Measurements from ENCODE around the gene TNFRSF6B. TPM values are rescaled to one million over a fixed set of nuclear protein-coding genes. Genes with fewer than 3 reads are reported as not detected.

The TNFRSF6B gene
- total and polyA plus RNA-seq, 2 donors (not counting 3 experiments of a cell fraction or from before 2014, with no cell fraction given) = 0.69 to 11.3 TPM

DNA sequence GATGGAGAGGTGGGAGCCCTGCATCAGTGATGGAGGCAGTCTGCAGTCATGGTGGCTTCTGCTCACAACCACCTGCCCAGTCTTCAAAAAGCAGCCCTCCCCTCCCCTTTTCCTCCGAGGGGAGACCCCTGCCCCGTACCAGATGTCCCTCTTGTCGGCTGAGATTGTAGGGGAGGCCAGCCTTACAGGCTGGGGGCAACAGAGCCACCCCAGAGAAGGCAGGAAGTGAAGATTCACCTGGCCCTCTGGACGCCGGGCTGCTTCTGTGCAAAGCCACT is 4.5 kb downstream of the TNFRSF6B start:
- peaks cover 34% of the 10 kb centered on the region for H3K4me1 ChIP-seq (ENCODE audit: control insufficient read depth, extremely low read depth, insufficient read depth, low read length)
- no TSS peak for BruUV-seq (replicated peaks)
- no peak overlapping the region for H3K9ac ChIP-seq (replicated peaks; ENCODE audit: extremely low read depth, insufficient read depth, low read length)
- no peak overlapping the region for H2AFZ ChIP-seq (ENCODE audit: low read depth, low read length)
- intact Hi-C loops (cut with micrococcal nuclease) (no loop called here), dilution Hi-C loops (cut with MboI; ENCODE audit: extremely low pct_ligation_motif_present, low sequenced_read_pairs) (no loop called here)
- H3K36me3 ChIP-seq (ENCODE audit: control insufficient read depth in 2 of 2, extremely low read depth in 1 of 2, insufficient read depth in 2 of 2, low read length in 2 of 2) = peaks cover 4 to 12% of the 10 kb centered on the region in 2 experiments
- TF ChIP-seq FOS (IDR thresholded peaks at IDR 0.05; ENCODE audit: borderline replicate concordance, insufficient read depth, low read length) (no peak), POLR2A (IDR thresholded peaks at IDR 0.05; ENCODE audit: low read depth, low read length) (no peak), EZH2 (IDR thresholded peaks at IDR 0.05; ENCODE audit: borderline replicate concordance, low read depth, low read length, severe bottlenecking) (no peak), GATA2 (IDR thresholded peaks at IDR 0.05; ENCODE audit: insufficient read depth, insufficient read length, low read depth, low read length) (no peak)
- TF ChIP-seq, protein P1, sequence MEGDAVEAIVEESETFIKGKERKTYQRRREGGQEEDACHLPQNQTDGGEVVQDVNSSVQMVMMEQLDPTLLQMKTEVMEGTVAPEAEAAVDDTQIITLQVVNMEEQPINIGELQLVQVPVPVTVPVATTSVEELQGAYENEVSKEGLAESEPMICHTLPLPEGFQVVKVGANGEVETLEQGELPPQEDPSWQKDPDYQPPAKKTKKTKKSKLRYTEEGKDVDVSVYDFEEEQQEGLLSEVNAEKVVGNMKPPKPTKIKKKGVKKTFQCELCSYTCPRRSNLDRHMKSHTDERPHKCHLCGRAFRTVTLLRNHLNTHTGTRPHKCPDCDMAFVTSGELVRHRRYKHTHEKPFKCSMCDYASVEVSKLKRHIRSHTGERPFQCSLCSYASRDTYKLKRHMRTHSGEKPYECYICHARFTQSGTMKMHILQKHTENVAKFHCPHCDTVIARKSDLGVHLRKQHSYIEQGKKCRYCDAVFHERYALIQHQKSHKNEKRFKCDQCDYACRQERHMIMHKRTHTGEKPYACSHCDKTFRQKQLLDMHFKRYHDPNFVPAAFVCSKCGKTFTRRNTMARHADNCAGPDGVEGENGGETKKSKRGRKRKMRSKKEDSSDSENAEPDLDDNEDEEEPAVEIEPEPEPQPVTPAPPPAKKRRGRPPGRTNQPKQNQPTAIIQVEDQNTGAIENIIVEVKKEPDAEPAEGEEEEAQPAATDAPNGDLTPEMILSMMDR (IDR thresholded peaks at IDR 0.05; ENCODE audit: extremely low read depth in 1 of 2, insufficient read depth in 1 of 2, low read depth in 1 of 2, low read length in 2 of 2) = no peak
- no peaks in the 10 kb centered on the region for H4K20me1 ChIP-seq (replicated peaks; ENCODE audit: control insufficient read depth, extremely low read depth, insufficient read depth, low read length)
- H3K27ac ChIP-seq (ENCODE audit: insufficient read depth, low read depth, low read length) = no peak overlapping the region
- H3K27me3 ChIP-seq (ENCODE audit: control insufficient read depth in 2 of 2, insufficient read depth in 2 of 2, low read length in 2 of 2) = no peaks in the 10 kb centered on the region
- H3K4me2 ChIP-seq (ENCODE audit: insufficient read depth, low read length) = no peak overlapping the region
- no peaks in the 10 kb centered on the region for H3K9me3 ChIP-seq (replicated peaks; ENCODE audit: control insufficient read depth, insufficient read depth, low read length)
- peaks cover 4% of the 10 kb centered on the region for H3K79me2 ChIP-seq (ENCODE audit: control insufficient read depth, insufficient read depth, low read length)
- FAIRE-seq (no peak), DNase-seq (ENCODE audit: low read depth, low spot score) (no peak)
- POLR2A ChIA-PET = no interaction called here
- CTCF ChIA-PET = no interaction called here
- H3K9me1 ChIP-seq (replicated peaks; ENCODE audit: control insufficient read depth, extremely low read depth, insufficient read depth, low read length) = no peaks in the 10 kb centered on the region
- H3K4me3 ChIP-seq (replicated peaks in 1 of 3; ENCODE audit: insufficient read depth in 1 of 3, low read depth in 1 of 3, low read length in 3 of 3) = no peak overlapping the region

DNA sequence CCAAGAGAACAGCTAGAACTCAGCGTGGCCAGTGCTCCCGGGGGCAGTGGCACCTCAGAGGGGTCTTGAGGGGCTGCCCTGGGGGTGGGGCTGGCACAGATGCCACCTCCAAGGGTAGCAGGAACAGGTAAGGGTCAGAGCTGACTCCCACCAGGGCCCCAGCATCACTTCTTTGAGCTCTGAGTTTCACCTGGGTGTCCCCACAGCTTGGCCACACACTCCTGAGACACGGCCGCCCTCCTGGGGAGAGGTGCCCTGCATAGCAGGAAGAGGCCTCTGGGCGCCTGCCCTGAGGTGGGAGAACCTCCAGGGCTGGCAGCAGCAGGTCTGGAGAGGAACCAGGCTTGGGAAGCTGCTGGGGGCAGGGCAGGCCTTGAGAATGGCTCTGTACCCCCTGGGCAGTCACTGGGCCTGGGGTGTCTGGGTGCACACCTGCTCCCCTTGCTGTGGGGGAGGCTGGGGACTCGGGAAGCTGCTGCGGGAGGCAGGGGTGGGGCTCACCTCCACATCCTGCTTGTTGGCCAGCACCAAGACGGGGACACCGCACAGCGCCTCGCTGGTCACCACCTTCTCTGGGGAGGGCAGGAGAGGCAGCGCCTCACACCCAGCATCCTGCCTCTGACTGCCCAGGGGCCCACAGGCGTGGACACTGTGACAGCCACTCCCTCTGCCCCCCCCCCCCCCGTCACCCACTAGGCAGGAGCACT is 5.0 kb downstream of the TNFRSF6B start:
- BruUV-seq (replicated peaks) = no TSS peak
- Histone ChIP-seq H4K20me1 (replicated peaks; ENCODE audit: control insufficient read depth, extremely low read depth, insufficient read depth, low read length) (no peaks in the 10 kb centered on the region), H3K27me3 (ENCODE audit: control insufficient read depth in 2 of 2, insufficient read depth in 2 of 2, low read length in 2 of 2) (no peaks in the 10 kb centered on the region), H3K79me2 (ENCODE audit: control insufficient read depth, insufficient read depth, low read length) (peaks cover 9% of the 10 kb centered on the region), H2AFZ (ENCODE audit: low read depth, low read length) (no peak overlapping the region), H3K4me2 (ENCODE audit: insufficient read depth, low read length) (no peak overlapping the region), H3K36me3 (ENCODE audit: control insufficient read depth in 2 of 2, extremely low read depth in 1 of 2, insufficient read depth in 2 of 2, low read length in 2 of 2) (peaks cover 8 to 17% of the 10 kb centered on the region in 2 experiments), H3K9me3 (replicated peaks; ENCODE audit: control insufficient read depth, insufficient read depth, low read length) (no peaks in the 10 kb centered on the region), H3K9ac (replicated peaks; ENCODE audit: extremely low read depth, insufficient read depth, low read length) (no peak overlapping the region), H3K4me3 (replicated peaks in 1 of 3; ENCODE audit: insufficient read depth in 1 of 3, low read depth in 1 of 3, low read length in 3 of 3) (no peak overlapping the region), H3K27ac (ENCODE audit: insufficient read depth, low read depth, low read length) (no peak overlapping the region), H3K9me1 (replicated peaks; ENCODE audit: control insufficient read depth, extremely low read depth, insufficient read depth, low read length) (no peaks in the 10 kb centered on the region), H3K4me1 (ENCODE audit: control insufficient read depth, extremely low read depth, insufficient read depth, low read length) (peaks cover 31% of the 10 kb centered on the region)
- POLR2A ChIA-PET = interaction anchor here (0.6 kb wide), 1 partner anchor 11 kb away, joined by 3 read pairs; no protein-coding TSS in a partner anchor
- intact Hi-C loops (cut with micrococcal nuclease) = no loop called here
- CTCF ChIA-PET = no interaction called here
- TF ChIP-seq JUN (IDR thresholded peaks at IDR 0.05; ENCODE audit: borderline replicate concordance, insufficient read depth, insufficient read length, low read depth) (no peak), POLR2AphosphoS5 (IDR thresholded peaks at IDR 0.05; ENCODE audit: insufficient read depth, low read depth, low read length) (no peak), GATA2 (IDR thresholded peaks at IDR 0.05; ENCODE audit: insufficient read depth, insufficient read length, low read depth, low read length) (no peak), MYC (IDR thresholded peaks at IDR 0.05; ENCODE audit: low read depth, low read length) (no peak), POLR2A (IDR thresholded peaks at IDR 0.05; ENCODE audit: low read depth, low read length) (no peak), FOS (IDR thresholded peaks at IDR 0.05; ENCODE audit: borderline replicate concordance, insufficient read depth, low read length) (no peak), EZH2 (IDR thresholded peaks at IDR 0.05; ENCODE audit: borderline replicate concordance, low read depth, low read length, severe bottlenecking) (no peak)
- TF ChIP-seq, protein P2, sequence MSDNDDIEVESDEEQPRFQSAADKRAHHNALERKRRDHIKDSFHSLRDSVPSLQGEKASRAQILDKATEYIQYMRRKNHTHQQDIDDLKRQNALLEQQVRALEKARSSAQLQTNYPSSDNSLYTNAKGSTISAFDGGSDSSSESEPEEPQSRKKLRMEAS (IDR thresholded peaks at IDR 0.05; ENCODE audit: insufficient read depth, insufficient read length) = no peak
- TF ChIP-seq, protein P1 (IDR thresholded peaks at IDR 0.05; ENCODE audit: extremely low read depth in 1 of 2, insufficient read depth in 1 of 2, low read depth in 1 of 2, low read length in 2 of 2) = no peak
- DNase-seq (ENCODE audit: low read depth, low spot score) (no peak), FAIRE-seq (no peak)
- dilution Hi-C loops (cut with MboI; ENCODE audit: extremely low pct_ligation_motif_present, low sequenced_read_pairs) = no loop called here
